GM12864 (cell line): ENCODE results near the gene BRD7.

Source experiments
- DNase-seq: peaks from one replicate; pipeline ENCODE4 v3.0.0-alpha.2; 2011; ENCODE audit warnings: low read depth
- H3K4me3 ChIP-seq: 2 replicates; pipeline ENCODE4 v1.5.1; 2011; ENCODE audit warnings: mild to moderate bottlenecking, low read depth, low read length, control low read depth
- CTCF ChIP-seq: IDR thresholded peaks from 2 replicates; pipeline ENCODE4 v1.5.1; 2011; ENCODE audit warnings: low read depth, mild to moderate bottlenecking, moderate library complexity, low read length, control low read depth, inconsistent platforms; ENCODE audit errors: missing control alignments

Gene BRD7

GRCh38 chr16:50293041-50293783 lies 75.6 kb downstream of the BRD7 start:
- no peak overlapping the region for H3K4me3 ChIP-seq
- DNase-seq = no peak
- no peak for TF ChIP-seq CTCF

- DNase-seq = no peak
- no peak for TF ChIP-seq CTCF
Observed at GRCh38 chr16:50292566-50292948, 76.2 kb downstream of the BRD7 start.

DNA sequence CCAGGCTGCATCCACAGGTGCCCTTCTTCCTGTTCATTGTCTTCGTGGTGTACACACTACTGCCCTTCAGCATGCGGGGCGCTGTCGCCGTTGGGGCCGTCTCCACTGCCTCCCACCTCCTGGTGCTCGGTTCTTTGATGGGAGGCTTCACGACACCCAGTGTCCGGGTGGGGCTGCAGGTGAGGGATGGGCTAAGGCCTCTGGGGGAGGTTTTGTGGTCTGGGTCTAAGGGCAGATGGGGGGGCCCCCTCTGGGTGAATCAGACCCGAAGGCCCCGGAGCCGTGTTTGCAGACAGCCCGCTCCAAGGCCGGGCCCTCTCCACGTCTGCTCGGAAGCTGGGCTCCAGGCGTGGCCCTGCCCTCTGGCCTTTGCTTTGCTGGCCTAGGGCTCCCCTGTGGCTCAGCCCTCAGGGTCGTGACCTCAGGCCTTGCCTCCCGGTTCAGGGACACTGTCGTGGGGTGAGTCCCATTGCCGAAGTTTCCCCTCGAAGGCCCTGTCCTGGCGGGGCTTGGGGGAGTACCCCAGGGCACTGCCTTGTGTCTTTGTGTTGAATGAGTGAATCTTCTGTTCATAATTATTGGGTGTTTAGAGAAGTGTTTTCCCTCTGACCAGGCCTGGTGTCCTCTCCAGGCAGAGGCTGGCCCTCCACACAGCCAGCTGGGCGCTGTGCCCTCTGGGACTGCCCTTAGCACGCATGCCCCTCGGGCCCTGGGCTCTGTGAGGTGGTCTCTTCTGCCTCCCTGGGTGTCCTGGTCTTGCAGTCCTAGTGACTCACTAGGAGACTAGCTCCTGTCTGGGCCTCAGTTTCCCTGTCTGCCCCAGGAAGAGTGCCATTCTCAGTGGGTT lies 76.8 kb downstream of the BRD7 start:
- no peak for DNase-seq
- no peak overlapping the region for H3K4me3 ChIP-seq
- no peak for TF ChIP-seq CTCF

More at GRCh38 chr16:50292566-50292948, 76.2 kb downstream of the BRD7 start:
- no peak overlapping the region for H3K4me3 ChIP-seq

DNA sequence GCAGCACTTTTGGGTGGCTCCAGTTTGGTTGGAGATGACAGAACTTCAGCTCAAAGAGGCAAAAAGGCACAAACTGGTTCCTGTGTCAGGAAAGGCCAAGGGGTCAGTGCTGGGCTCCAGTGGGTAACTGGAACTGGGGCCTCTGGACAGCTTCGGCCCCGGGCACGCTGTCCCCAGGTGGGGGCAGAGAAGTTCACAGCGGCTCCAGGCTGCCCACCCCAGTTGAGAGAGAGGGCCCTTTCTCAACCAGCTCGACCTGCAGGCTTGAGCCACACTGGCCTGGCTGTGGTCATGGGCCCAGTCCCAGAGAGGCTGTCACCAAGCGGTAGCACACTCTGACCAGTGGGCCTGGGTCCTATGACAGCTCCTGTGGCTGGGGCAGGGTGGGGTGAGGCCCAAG lies 77.9 kb downstream of the BRD7 start:
- no peak for TF ChIP-seq CTCF
- no peak for DNase-seq
- no peak overlapping the region for H3K4me3 ChIP-seq

GRCh38 chr16:50289950-50290764 lies 78.6 kb downstream of the BRD7 start:
- H3K4me3 ChIP-seq = no peak overlapping the region
- DNase-seq = no peak
- TF ChIP-seq CTCF = no peak

- TF ChIP-seq CTCF = no peak
- no peak for DNase-seq
- H3K4me3 ChIP-seq = no peak overlapping the region
Observed at GRCh38 chr16:50288920-50289319, 79.9 kb downstream of the BRD7 start.
